Activated T-cell treated with anti-CD3 and anti-CD28 coated beads, Interleukin-2, amount 50 U/mL, for 24 hours (primary cell): ENCODE measurements around the gene SMIM44.

Experiments used
- DNase-seq: peaks from one replicate; pipeline ENCODE4 v3.0.0-alpha.2; 2020
- H3K27ac Mint-ChIP-seq: 2 replicates; pipeline ENCODE4 v1.8.0; 2020; ENCODE audit warnings: mild to moderate bottlenecking, mixed read lengths
- H3K27me3 Mint-ChIP-seq: 2 replicates; pipeline ENCODE4 v1.8.0; 2020; ENCODE audit warnings: mixed read lengths
- H3K36me3 Mint-ChIP-seq: 2 replicates; pipeline ENCODE4 v1.8.0; 2020; ENCODE audit warnings: low read depth, mixed read lengths
- H3K4me1 Mint-ChIP-seq: 2 replicates; pipeline ENCODE4 v1.8.0; 2020; ENCODE audit warnings: low read depth, mixed read lengths
- H3K4me3 Mint-ChIP-seq: 2 replicates; pipeline ENCODE4 v1.8.0; 2020; ENCODE audit warnings: mild to moderate bottlenecking, moderate library complexity, mixed read lengths
- H3K9me3 Mint-ChIP-seq: 2 replicates; pipeline ENCODE4 v1.8.0; 2020; ENCODE audit warnings: mixed read lengths

SMIM44 gene

GRCh38 chr19:3497757-3498520 is 14.7 kb upstream of the SMIM44 start:
- H3K36me3 Mint-ChIP-seq, result peaks cover 66% of the 10 kb centered on the region
- peak overlapping the region; percentile 2 for H3K4me3 Mint-ChIP-seq
- no peaks in the 10 kb centered on the region for H3K27me3 Mint-ChIP-seq
- peaks cover 33% of the 10 kb centered on the region for H3K4me1 Mint-ChIP-seq
- no peaks in the 10 kb centered on the region for H3K9me3 Mint-ChIP-seq
- no peak for DNase-seq
- no peak overlapping the region for H3K27ac Mint-ChIP-seq

- no peaks in the 10 kb centered on the region for H3K27me3 Mint-ChIP-seq
- peaks cover 76% of the 10 kb centered on the region for H3K36me3 Mint-ChIP-seq
- H3K4me3 Mint-ChIP-seq, result no peak overlapping the region
- no peak for DNase-seq
- peaks cover 33% of the 10 kb centered on the region for H3K4me1 Mint-ChIP-seq
- no peak overlapping the region for H3K27ac Mint-ChIP-seq
- no peaks in the 10 kb centered on the region for H3K9me3 Mint-ChIP-seq
Measured at GRCh38 chr19:3496392-3497273, 13.4 kb upstream of the SMIM44 start.

- H3K27me3 Mint-ChIP-seq, result no peaks in the 10 kb centered on the region
- peak overlapping the region; percentile 32 for H3K4me3 Mint-ChIP-seq
- H3K36me3 Mint-ChIP-seq, result peaks cover 75% of the 10 kb centered on the region
- DNase-seq, result peak; percentile 68
- peak overlapping the region; percentile 70 for H3K27ac Mint-ChIP-seq
- H3K9me3 Mint-ChIP-seq, result no peaks in the 10 kb centered on the region
- H3K4me1 Mint-ChIP-seq, result peaks cover 21% of the 10 kb centered on the region
Measured at GRCh38 chr19:3494559-3494958, 11.3 kb upstream of the SMIM44 start.

- Mint-ChIP-seq H3K27ac (peak overlapping the region; percentile 70), H3K36me3 (peaks cover 75% of the 10 kb centered on the region), H3K4me1 (peaks cover 18% of the 10 kb centered on the region), H3K9me3 (no peaks in the 10 kb centered on the region), H3K27me3 (no peaks in the 10 kb centered on the region), H3K4me3 (peak overlapping the region; percentile 32)
- DNase-seq, result peak; percentile 56
Measured at GRCh38 chr19:3494051-3494450, 10.8 kb upstream of the SMIM44 start.

- Mint-ChIP-seq H3K9me3 (no peaks in the 10 kb centered on the region), H3K36me3 (peaks cover 74% of the 10 kb centered on the region), H3K27me3 (no peaks in the 10 kb centered on the region), H3K4me3 (no peak overlapping the region), H3K4me1 (peaks cover 17% of the 10 kb centered on the region), H3K27ac (no peak overlapping the region)
- no peak for DNase-seq
Measured at GRCh38 chr19:3493651-3494050, 10.4 kb upstream of the SMIM44 start.

- Mint-ChIP-seq H3K9me3 (no peaks in the 10 kb centered on the region), H3K27me3 (no peaks in the 10 kb centered on the region), H3K36me3 (peaks cover 70% of the 10 kb centered on the region), H3K4me1 (peaks cover 15% of the 10 kb centered on the region), H3K27ac (no peak overlapping the region), H3K4me3 (no peak overlapping the region)
- DNase-seq, result no peak
Measured at GRCh38 chr19:3492919-3493318, 9.7 kb upstream of the SMIM44 start.

GRCh38 chr19:3492131-3492839 is 9.0 kb upstream of the SMIM44 start:
- DNase-seq, result no peak
- H3K4me3 Mint-ChIP-seq, result no peak overlapping the region
- H3K27ac Mint-ChIP-seq, result no peak overlapping the region
- H3K27me3 Mint-ChIP-seq, result no peaks in the 10 kb centered on the region
- peaks cover 64% of the 10 kb centered on the region for H3K36me3 Mint-ChIP-seq
- peaks cover 13% of the 10 kb centered on the region for H3K4me1 Mint-ChIP-seq
- no peaks in the 10 kb centered on the region for H3K9me3 Mint-ChIP-seq

GRCh38 chr19:3491396-3492119 is 8.3 kb upstream of the SMIM44 start:
- Mint-ChIP-seq H3K27me3 (no peaks in the 10 kb centered on the region), H3K9me3 (no peaks in the 10 kb centered on the region), H3K4me3 (no peak overlapping the region), H3K36me3 (peaks cover 57% of the 10 kb centered on the region), H3K4me1 (peaks cover 13% of the 10 kb centered on the region), H3K27ac (no peak overlapping the region)
- DNase-seq, result no peak

GRCh38 chr19:3482507-3483225 is 575 bp downstream of the SMIM44 start:
- Mint-ChIP-seq H3K9me3 (no peaks in the 10 kb centered on the region), H3K27me3 (no peaks in the 10 kb centered on the region), H3K36me3 (no peaks in the 10 kb centered on the region)

GRCh38 chr19:3481241-3482090 is 1.8 kb downstream of the SMIM44 start:
- Mint-ChIP-seq H3K9me3 (no peaks in the 10 kb centered on the region), H3K27ac (no peak overlapping the region), H3K36me3 (no peaks in the 10 kb centered on the region), H3K4me1 (peaks cover 12% of the 10 kb centered on the region), H3K27me3 (no peaks in the 10 kb centered on the region), H3K4me3 (no peak overlapping the region)
- DNase-seq, result no peak

More at GRCh38 chr19:3482507-3483225, 575 bp downstream of the SMIM44 start:
- no peak overlapping the region for H3K4me3 Mint-ChIP-seq
- peaks cover 12% of the 10 kb centered on the region for H3K4me1 Mint-ChIP-seq
- no peak for DNase-seq
- H3K27ac Mint-ChIP-seq, result no peak overlapping the region

- Mint-ChIP-seq H3K9me3 (no peaks in the 10 kb centered on the region), H3K27me3 (no peaks in the 10 kb centered on the region), H3K4me3 (no peak within 1 kb of the TSS), H3K4me1 (peaks cover 12% of the 10 kb centered on the region), H3K36me3 (no peaks in the 10 kb centered on the region), H3K27ac (no peak within 1 kb of the TSS)
- no peak for DNase-seq
Measured at GRCh38 chr19:3480383-3481091, 2.7 kb downstream of the SMIM44 start, which contains the start of gene SMIM24. Gene SMIM24, minus strand, starts transcription at chr19:3480525. Its CDS starts 62 bp downstream, at chr19:3480463.

- no peak overlapping the region for H3K4me3 Mint-ChIP-seq
- no peaks in the 10 kb centered on the region for H3K36me3 Mint-ChIP-seq
Measured at GRCh38 chr19:3479834-3480215, 3.4 kb downstream of the SMIM44 start.

More at GRCh38 chr19:3479834-3480215, 3.4 kb downstream of the SMIM44 start:
- H3K27me3 Mint-ChIP-seq, result no peaks in the 10 kb centered on the region
- peak; percentile 35 for DNase-seq
- H3K9me3 Mint-ChIP-seq, result no peaks in the 10 kb centered on the region
- no peak overlapping the region for H3K27ac Mint-ChIP-seq
- peaks cover 10% of the 10 kb centered on the region for H3K4me1 Mint-ChIP-seq
